ENCODE results near the gene SLC15A1.
A peak's percentile ranks its signal among the peaks of the same experiment; 100 is the strongest.

Gene SLC15A1

DNA sequence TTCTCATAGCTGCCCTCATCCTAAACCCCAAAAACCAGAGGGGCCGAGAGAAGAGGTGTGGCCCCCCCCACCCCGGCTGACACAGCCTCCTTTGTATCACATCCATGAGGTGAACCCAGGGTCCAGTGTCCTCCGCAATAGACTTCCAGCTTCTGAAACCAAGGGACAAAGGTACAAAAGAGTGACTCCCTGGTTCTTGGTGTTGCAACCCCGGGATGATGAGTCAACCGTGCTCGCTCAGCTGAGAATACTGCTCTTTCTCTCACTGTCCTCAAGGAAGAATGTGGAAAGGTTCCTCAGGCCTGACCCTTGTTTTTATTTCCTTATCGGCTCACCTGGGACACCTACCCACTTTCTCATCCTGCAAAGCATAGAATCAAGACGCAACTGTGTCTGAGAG lies 5.5 kb downstream of the SLC15A1 start:
- WGBS: 94% methylated on average over 8 of the region's 8 CpGs
- Histone ChIP-seq H3K9me3 (ENCODE audit: insufficient read depth, low read depth, low read length) (no peaks in the 10 kb centered on the region), H3K27ac (ENCODE audit: low read depth, low read length) (no peak overlapping the region)

DNA sequence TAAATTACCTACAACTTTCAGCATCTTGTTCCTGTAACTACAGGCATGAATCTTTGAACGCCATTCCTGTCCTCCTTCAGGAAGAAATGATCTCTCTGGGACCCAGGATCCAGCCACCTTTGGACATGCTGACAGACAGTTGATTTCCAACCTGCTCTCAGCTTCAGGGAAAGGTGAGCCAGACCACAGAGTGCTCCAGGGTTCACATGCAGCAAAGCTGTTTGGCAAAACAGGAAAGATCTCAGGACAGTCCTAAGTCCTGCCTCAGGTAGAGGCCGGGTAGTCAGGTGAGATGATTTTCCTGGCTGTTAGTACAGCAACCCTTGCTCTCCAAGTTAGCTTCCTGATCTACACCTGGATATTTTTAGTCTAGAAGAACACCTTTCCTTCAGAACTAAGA lies 9.1 kb downstream of the SLC15A1 start:
- Histone ChIP-seq H3K4me1 (ENCODE audit: insufficient read depth, low read length) (no peaks in the 10 kb centered on the region), H3K36me3 (ENCODE audit: insufficient read depth, low read length) (no peaks in the 10 kb centered on the region), H3K27me3 (ENCODE audit: insufficient read depth, low read length) (no peaks in the 10 kb centered on the region), H3K27ac (ENCODE audit: low read depth, low read length) (no peak overlapping the region), H3K9ac (ENCODE audit: low read depth, low read length) (no peak overlapping the region), H3K4me3 (ENCODE audit: low read length) (no peak overlapping the region), H3K9me3 (ENCODE audit: insufficient read depth, low read depth, low read length) (peaks cover 12% of the 10 kb centered on the region)
- 87% methylated on average over 2 of the region's 2 CpGs for WGBS

More for the DNA sequence above, 5.5 kb downstream of the SLC15A1 start:
- Histone ChIP-seq H3K4me3 (ENCODE audit: low read length) (no peak overlapping the region), H3K36me3 (ENCODE audit: insufficient read depth, low read length) (no peaks in the 10 kb centered on the region), H3K27me3 (ENCODE audit: insufficient read depth, low read length) (peaks cover 15% of the 10 kb centered on the region), H3K9ac (ENCODE audit: low read depth, low read length) (no peak overlapping the region), H3K4me1 (ENCODE audit: insufficient read depth, low read length) (no peaks in the 10 kb centered on the region)

DNA sequence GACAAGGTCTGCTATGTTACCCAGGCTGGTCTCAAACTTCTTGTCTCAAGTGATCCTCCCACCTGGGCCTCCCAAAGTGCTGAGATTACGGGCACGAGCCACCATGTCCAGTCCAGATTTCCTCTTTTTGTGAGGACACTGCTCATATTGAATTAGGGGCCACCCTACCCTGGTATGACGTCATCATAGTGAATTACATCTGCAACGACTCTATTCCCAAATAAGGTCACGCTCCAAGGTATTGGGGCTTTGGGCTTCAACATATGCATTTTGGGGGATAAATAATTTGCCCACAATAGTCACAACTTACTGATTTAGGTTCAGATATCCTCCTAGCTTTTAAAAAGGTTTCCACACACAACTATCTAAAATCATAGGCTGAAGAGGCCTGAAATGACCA lies 9.5 kb downstream of the SLC15A1 start:
- Histone ChIP-seq H3K9me3 (ENCODE audit: insufficient read depth, low read depth, low read length) (peaks cover 16% of the 10 kb centered on the region), H3K27me3 (ENCODE audit: insufficient read depth, low read length) (no peaks in the 10 kb centered on the region)

DNA sequence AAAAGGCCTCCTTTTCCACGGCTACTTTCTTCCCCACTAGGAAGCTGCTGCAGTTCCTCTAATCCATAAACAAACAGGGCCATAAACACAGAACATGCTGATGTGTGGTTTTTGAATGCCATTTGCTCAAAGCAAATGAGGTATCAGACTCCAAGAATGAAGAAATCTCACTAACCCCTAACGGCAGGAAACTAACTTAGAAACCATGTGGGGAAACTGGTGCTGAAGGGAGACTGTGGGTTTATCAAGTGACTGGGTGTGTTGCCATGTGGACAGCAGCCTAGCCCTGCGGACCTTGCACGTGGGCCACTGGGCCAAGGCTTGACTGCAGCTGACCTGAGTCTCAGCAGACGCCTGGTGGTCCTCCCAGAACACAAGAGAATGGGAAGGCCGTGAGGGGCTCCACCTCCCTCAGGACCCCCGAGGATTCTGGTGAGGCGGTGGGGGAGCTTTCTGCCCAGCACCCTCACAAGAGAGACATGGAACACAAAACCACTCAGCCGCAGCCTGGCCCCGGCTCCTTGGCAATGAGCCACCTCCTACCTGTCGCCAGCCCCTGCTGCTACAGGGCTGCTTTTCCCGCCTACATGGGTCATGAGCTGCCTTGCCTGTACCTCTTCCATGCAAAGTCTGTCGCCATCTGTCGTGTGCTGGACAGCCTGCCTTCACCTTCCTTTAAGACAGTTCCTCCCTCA lies 10.6 kb downstream of the SLC15A1 start:
- Histone ChIP-seq H3K4me3 (ENCODE audit: low read length) (no peak overlapping the region), H3K9ac (ENCODE audit: low read depth, low read length) (no peak overlapping the region), H3K27me3 (ENCODE audit: insufficient read depth, low read length) (no peaks in the 10 kb centered on the region), H3K36me3 (ENCODE audit: insufficient read depth, low read length) (no peaks in the 10 kb centered on the region), H3K4me1 (ENCODE audit: insufficient read depth, low read length) (no peaks in the 10 kb centered on the region), H3K9me3 (ENCODE audit: insufficient read depth, low read depth, low read length) (peaks cover 21% of the 10 kb centered on the region), H3K27ac (ENCODE audit: low read depth, low read length) (no peak overlapping the region)
- 94% methylated on average over 13 of the region's 14 CpGs for WGBS

More for the DNA sequence above, 9.5 kb downstream of the SLC15A1 start:
- H3K4me3 ChIP-seq (ENCODE audit: low read length): no peak overlapping the region
- H3K4me1 ChIP-seq (ENCODE audit: insufficient read depth, low read length): no peaks in the 10 kb centered on the region
- no peak overlapping the region for H3K27ac ChIP-seq (ENCODE audit: low read depth, low read length)
- H3K9ac ChIP-seq (ENCODE audit: low read depth, low read length): no peak overlapping the region
- WGBS: 98% methylated on average over 5 of the region's 5 CpGs
- H3K36me3 ChIP-seq (ENCODE audit: insufficient read depth, low read length): no peaks in the 10 kb centered on the region

DNA sequence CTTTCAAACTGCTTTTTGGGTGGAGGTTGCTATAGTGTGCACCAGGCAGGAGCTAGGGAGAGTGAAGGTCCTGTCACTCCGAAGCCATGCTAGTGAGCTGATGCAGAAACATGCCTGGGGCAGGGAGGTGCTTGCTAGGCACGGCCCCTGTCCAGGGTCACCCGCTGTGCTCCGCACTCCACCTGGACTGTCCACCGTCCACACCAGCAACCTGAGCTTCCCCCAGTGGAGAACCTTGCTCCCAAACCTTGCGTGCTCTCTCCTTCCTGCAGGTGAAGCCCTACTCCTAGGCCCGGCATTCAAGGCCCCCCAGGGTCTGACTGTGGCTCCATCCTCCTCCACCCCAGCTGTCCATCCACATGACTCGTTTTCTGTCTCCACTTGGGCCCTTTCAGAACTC lies 12.3 kb downstream of the SLC15A1 start:
- Histone ChIP-seq H3K9ac (ENCODE audit: low read depth, low read length) (no peak overlapping the region), H3K27ac (ENCODE audit: low read depth, low read length) (no peak overlapping the region), H3K36me3 (ENCODE audit: insufficient read depth, low read length) (no peaks in the 10 kb centered on the region), H3K4me1 (ENCODE audit: insufficient read depth, low read length) (no peaks in the 10 kb centered on the region), H3K9me3 (ENCODE audit: insufficient read depth, low read depth, low read length) (peaks cover 21% of the 10 kb centered on the region), H3K27me3 (ENCODE audit: insufficient read depth, low read length) (no peaks in the 10 kb centered on the region), H3K4me3 (ENCODE audit: low read length) (no peak overlapping the region)
- 94% methylated on average over 8 of the region's 8 CpGs for WGBS

DNA sequence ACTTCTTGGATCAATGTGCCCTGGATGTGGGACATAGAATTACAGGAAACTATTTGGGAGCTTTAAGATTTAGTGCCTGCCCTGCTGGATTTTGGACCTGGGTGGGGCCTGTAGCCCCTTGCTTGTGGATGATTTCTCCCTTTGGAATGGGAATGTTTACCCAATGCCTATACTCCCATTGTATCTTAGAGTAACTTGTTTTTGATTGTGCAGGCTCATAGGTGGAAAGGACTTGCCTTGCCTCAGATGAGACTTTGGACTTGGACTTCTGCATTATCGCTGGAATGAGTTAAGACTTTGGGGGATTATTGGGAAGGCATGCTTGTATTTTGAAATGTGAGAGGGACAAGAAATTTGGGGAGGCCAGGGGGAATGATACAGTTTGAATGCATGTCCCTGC lies 13.5 kb downstream of the SLC15A1 start:
- 92% methylated on average over 1 of the region's 1 CpG for WGBS

DNA sequence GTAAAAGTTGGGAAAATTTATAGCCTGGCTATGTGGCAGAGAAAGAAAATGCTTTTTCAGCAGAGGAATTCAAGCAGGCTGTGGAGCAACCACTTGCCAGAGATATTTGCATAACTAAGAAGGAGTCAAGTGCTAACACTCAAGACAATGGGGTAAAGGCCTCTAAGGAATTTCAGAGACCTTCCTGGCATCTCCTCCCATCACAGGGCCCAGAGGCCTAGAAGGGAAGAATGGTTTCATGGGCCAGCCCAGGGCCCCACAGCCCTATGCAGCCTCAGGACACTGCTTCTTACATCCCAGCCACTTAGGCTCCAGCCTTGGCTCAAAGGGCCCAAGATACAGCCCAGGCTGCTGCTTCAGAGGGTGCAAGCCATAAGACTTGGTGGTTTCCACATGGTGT lies 14.3 kb downstream of the SLC15A1 start:
- Histone ChIP-seq H3K9me3 (ENCODE audit: insufficient read depth, low read depth, low read length) (peaks cover 21% of the 10 kb centered on the region), H3K4me3 (ENCODE audit: low read length) (no peak overlapping the region), H3K9ac (ENCODE audit: low read depth, low read length) (no peak overlapping the region), H3K4me1 (ENCODE audit: insufficient read depth, low read length) (no peaks in the 10 kb centered on the region), H3K36me3 (ENCODE audit: insufficient read depth, low read length) (no peaks in the 10 kb centered on the region), H3K27ac (ENCODE audit: low read depth, low read length) (peak overlapping the region; percentile 61; the same call in 1 of the 2 replicates), H3K27me3 (ENCODE audit: insufficient read depth, low read length) (no peaks in the 10 kb centered on the region)

More for the DNA sequence above, 13.5 kb downstream of the SLC15A1 start:
- Histone ChIP-seq H3K27me3 (ENCODE audit: insufficient read depth, low read length) (no peaks in the 10 kb centered on the region), H3K36me3 (ENCODE audit: insufficient read depth, low read length) (no peaks in the 10 kb centered on the region), H3K9me3 (ENCODE audit: insufficient read depth, low read depth, low read length) (peaks cover 21% of the 10 kb centered on the region), H3K4me1 (ENCODE audit: insufficient read depth, low read length) (no peaks in the 10 kb centered on the region), H3K27ac (ENCODE audit: low read depth, low read length) (no peak overlapping the region), H3K4me3 (ENCODE audit: low read length) (no peak overlapping the region), H3K9ac (ENCODE audit: low read depth, low read length) (no peak overlapping the region)

DNA sequence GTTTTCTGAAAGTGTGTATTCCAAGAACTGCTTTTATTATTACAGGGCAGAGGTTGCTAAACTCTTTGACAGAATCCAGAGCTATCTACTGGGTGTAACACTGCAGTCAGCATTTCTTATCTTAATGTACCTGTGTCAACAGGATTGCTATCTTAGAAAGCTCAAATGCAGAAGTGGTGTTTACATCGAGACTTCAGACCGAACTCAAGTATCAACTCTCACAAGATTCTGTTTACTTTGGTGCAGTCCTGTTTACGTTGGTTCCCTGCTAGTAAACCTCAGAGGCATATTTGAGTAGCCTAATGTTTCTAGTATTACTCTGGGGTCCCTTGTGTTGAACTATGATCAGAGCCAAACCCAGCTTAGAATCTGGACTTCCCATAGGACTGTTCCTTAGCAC lies 20.5 kb downstream of the SLC15A1 start:
- H3K27me3 ChIP-seq (ENCODE audit: insufficient read depth, low read length): no peaks in the 10 kb centered on the region
- H3K36me3 ChIP-seq (ENCODE audit: insufficient read depth, low read length): no peaks in the 10 kb centered on the region
- 90% methylated on average over 3 of the region's 3 CpGs for WGBS
- no peak overlapping the region for H3K4me3 ChIP-seq (ENCODE audit: low read length)
- H3K9me3 ChIP-seq (ENCODE audit: insufficient read depth, low read depth, low read length): no peaks in the 10 kb centered on the region
- H3K4me1 ChIP-seq (ENCODE audit: insufficient read depth, low read length): no peaks in the 10 kb centered on the region
- no peak overlapping the region for H3K9ac ChIP-seq (ENCODE audit: low read depth, low read length)
- no peak overlapping the region for H3K27ac ChIP-seq (ENCODE audit: low read depth, low read length)

DNA sequence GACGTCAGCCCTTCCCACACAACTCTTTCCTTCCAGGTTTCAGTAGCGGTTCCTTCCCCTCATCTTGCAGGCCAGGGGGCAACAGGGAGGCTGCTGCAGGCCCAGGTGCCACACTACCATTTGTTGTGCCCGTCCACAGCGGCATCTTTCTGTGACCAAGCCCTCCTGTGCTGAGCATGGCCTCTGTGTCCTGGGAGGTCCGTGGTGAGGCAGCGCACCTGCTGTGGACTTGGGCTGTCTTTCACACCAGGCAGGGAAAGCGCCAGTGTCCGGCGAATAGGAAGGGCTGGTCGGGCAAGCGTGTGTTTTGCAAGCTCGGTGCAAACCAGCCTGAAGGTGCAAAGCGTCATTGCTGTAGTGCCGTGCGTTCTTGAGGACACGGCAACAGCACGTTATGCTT lies 21.4 kb downstream of the SLC15A1 start:
- Histone ChIP-seq H3K4me3 (ENCODE audit: low read length) (no peak overlapping the region), H3K4me1 (ENCODE audit: insufficient read depth, low read length) (no peaks in the 10 kb centered on the region), H3K36me3 (ENCODE audit: insufficient read depth, low read length) (no peaks in the 10 kb centered on the region), H3K27me3 (ENCODE audit: insufficient read depth, low read length) (no peaks in the 10 kb centered on the region), H3K9ac (ENCODE audit: low read depth, low read length) (no peak overlapping the region), H3K9me3 (ENCODE audit: insufficient read depth, low read depth, low read length) (no peaks in the 10 kb centered on the region), H3K27ac (ENCODE audit: low read depth, low read length) (no peak overlapping the region)
- WGBS: 95% methylated on average over 17 of the region's 17 CpGs

DNA sequence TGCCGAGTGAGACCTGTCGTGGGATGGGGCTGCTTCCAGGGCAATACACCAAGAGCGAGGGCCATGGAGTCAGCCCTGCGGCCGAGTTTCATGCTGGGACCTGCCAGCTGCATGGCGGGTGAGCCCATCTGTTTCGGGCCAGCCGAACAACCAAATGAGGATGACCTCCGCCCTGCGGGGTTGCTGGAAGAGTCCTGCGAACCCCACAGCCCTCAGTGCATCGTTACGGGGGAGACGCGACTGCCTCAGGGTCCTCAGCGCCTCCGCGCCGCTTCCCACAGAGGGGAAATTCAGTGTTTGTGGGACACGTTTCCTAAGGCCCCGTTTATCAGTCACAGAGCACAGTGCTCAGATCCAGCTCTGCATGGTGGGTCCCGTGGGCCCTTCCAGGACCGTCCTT lies 22.0 kb downstream of the SLC15A1 start:
- no peaks in the 10 kb centered on the region for H3K4me1 ChIP-seq (ENCODE audit: insufficient read depth, low read length)
- no peaks in the 10 kb centered on the region for H3K36me3 ChIP-seq (ENCODE audit: insufficient read depth, low read length)
- H3K27me3 ChIP-seq (ENCODE audit: insufficient read depth, low read length): no peaks in the 10 kb centered on the region
- no peaks in the 10 kb centered on the region for H3K9me3 ChIP-seq (ENCODE audit: insufficient read depth, low read depth, low read length)
- H3K9ac ChIP-seq (ENCODE audit: low read depth, low read length): no peak overlapping the region
- H3K4me3 ChIP-seq (ENCODE audit: low read length): no peak overlapping the region
- WGBS: 93% methylated on average over 23 of the region's 23 CpGs
- H3K27ac ChIP-seq (ENCODE audit: low read depth, low read length): no peak overlapping the region

DNA sequence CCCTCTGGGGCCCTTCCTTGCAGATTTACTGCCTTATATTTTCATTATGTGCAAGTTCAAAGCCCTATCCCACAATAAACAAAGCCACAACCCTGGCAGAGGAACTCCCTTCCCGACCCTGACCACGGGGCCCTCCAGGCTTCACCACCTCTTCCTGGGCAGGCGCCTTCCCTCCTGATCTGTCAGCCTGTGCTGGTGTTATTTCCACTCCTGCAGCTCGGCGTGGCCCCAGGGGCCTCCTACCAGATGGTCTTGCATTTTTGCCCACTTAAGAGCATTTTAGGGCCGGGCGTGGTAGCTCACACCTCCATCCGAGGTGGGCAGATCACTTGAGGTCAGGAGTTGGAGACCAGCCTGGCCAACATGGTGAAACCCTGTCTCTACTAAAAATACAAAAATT lies 22.8 kb downstream of the SLC15A1 start:
- Histone ChIP-seq H3K36me3 (ENCODE audit: insufficient read depth, low read length) (no peaks in the 10 kb centered on the region), H3K9me3 (ENCODE audit: insufficient read depth, low read depth, low read length) (no peaks in the 10 kb centered on the region), H3K4me3 (ENCODE audit: low read length) (no peak overlapping the region), H3K27me3 (ENCODE audit: insufficient read depth, low read length) (no peaks in the 10 kb centered on the region), H3K27ac (ENCODE audit: low read depth, low read length) (no peak overlapping the region), H3K9ac (ENCODE audit: low read depth, low read length) (no peak overlapping the region), H3K4me1 (ENCODE audit: insufficient read depth, low read length) (no peaks in the 10 kb centered on the region)
- 94% methylated on average over 8 of the region's 8 CpGs for WGBS

DNA sequence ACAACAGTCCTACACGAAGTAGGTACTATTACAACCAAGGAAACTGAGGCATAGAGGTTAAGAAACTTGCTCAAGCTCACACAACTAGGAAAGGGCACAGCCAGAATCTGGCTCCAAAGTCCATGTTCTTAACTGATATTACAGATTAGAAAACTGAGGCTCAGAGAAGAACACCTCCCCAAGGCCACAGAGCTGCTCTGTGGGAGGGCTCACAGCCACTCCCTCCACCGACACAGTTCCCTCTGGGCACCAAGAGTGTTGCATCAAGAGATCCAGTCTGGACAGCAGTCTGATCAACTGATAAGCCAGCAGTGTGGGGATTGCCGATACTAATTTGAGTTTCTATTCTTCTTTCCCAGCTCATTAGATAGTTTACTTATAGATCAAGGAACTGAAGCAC lies 29.5 kb downstream of the SLC15A1 start:
- 89% methylated on average over 3 of the region's 3 CpGs for WGBS
- no peak overlapping the region for H3K9ac ChIP-seq (ENCODE audit: low read depth, low read length)
- H3K36me3 ChIP-seq (ENCODE audit: insufficient read depth, low read length): no peaks in the 10 kb centered on the region
- H3K27me3 ChIP-seq (ENCODE audit: insufficient read depth, low read length): no peaks in the 10 kb centered on the region
- H3K4me3 ChIP-seq (ENCODE audit: low read length): no peak overlapping the region
- H3K27ac ChIP-seq (ENCODE audit: low read depth, low read length): no peak overlapping the region
- H3K9me3 ChIP-seq (ENCODE audit: insufficient read depth, low read depth, low read length): no peaks in the 10 kb centered on the region
- H3K4me1 ChIP-seq (ENCODE audit: insufficient read depth, low read length): no peaks in the 10 kb centered on the region

All from HUES64 (cell line).